Activated CD4-positive, alpha-beta T cell treated with anti-CD3 and anti-CD28 coated beads for 24 hours (primary cell): ENCODE measurements around the gene UBE3C.
"Not testable (repeated sequence)": the region's sequence is repeated elsewhere in the genome, so short reads cannot be mapped to it uniquely, and the experiment has no call there.

Source experiments
- DNase-seq, 2 donors: peaks; one replicate each; pipeline ENCODE4 v3.0.0-alpha.2; 2020; ENCODE audit warnings: low read depth in 2 of 2

Gene UBE3C

GRCh38 chr7:157138424-157139110, at the start of gene UBE3C:
Gene UBE3C (plus strand): TSS chr7:157138926. CDS start chr7:157139273, 347 bp downstream.
- peak; percentile 83 to 86 for DNase-seq

GRCh38 chr7:157089100-157089610, 49.6 kb upstream of the UBE3C start:
- no peak for DNase-seq

GRCh38 chr7:157090485-157091165, 48.1 kb upstream of the UBE3C start:
- DNase-seq: no peak

DNA sequence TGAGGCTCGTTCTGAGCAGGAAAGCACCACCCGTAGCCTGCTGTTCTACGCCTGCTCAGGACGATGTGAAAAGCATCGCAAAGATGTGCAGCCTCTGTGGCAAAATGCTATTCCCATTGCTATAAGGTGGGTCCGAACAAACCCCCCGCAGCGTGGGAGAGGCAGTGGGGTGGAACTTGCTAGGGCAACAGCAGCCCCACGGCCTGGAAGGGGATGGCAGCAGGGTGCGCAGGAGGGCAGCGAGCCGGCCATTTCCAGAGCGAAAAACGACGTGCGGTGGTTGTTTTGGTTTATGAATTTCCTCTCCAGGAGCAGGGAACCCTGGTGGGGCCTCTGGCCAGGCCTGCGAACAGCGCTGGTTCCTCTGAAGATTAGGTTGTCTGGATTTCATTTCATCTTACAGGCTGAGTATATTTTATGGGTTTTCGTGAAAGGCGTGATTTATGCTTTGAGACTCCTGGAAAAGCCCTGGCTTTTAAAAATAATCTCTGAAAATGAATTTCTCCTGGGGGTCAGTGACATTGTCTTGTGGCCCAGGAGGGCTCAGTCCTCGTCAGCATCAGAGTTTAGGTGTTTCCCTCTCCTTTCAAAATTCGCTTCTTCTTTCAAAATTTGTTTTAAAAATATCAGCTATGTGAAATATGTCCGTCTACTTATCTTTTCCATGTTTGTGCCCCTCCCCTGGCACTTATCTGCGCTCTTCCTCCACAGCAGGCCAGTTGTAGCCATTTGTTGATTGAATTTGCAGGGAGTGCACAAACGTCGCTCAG, 42.3 kb upstream of the UBE3C start:
- no peak for DNase-seq

DNA sequence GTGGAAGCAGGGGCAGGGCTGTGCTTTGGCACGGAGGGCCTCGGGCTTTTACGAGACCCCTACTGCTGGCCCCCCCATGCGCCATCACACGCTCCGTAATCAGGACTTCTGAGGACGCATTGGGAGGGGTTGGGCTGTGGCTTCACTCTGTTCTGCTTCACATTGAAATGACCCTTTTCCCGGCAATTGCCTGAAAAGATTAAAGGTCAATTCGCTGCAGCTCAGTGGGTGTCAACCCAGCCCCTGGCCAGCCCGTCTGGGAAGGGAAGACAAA, 41.7 kb upstream of the UBE3C start:
- DNase-seq: no peak

GRCh38 chr7:157097569-157097968, 41.2 kb upstream of the UBE3C start:
- DNase-seq: no peak

GRCh38 chr7:157100005-157100404, 38.7 kb upstream of the UBE3C start:
- DNase-seq: not testable (repeated sequence)

- not testable (repeated sequence) for DNase-seq
Observed at GRCh38 chr7:157103641-157104040, 35.1 kb upstream of the UBE3C start.

DNA sequence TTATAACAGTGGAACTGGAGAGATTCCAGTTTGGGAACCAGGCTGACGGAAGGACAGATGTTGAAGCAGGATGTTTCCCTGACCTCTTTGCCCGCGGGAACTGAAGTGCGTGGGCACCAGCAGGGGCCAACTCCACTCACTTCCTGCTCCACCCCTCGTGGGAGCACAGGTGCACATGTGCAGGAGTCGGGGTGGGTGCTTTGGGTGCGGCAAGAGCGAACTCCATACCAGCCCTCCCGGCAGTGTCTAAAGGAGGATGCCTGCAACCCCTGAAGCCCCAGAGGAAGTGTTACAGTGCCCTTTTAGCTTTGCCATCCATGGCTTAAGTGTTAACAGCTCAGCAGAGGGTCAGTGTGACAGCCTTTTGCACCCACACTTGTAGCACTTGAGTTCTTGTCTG, 27.4 kb upstream of the UBE3C start:
- DNase-seq: no peak

DNA sequence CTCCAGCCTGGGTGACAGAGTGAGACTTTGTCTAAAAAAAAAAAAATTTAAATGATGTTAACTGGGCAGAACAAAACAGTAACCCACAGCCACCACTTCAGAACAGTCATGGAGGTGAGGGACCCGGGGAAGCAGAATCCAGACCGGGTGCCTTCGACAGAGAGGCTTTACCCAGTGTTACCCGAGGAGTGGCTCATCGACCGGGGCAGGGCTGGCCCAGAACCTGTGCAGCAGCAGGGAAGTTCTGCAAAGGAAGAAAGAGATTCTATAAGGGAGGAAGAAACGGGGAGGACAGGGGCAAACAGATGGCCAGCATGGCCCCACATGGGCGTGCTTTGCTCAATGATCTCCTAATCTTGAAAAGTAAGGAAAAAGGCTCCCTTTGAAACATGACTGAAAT, 26.0 kb upstream of the UBE3C start:
- no peak for DNase-seq

DNA sequence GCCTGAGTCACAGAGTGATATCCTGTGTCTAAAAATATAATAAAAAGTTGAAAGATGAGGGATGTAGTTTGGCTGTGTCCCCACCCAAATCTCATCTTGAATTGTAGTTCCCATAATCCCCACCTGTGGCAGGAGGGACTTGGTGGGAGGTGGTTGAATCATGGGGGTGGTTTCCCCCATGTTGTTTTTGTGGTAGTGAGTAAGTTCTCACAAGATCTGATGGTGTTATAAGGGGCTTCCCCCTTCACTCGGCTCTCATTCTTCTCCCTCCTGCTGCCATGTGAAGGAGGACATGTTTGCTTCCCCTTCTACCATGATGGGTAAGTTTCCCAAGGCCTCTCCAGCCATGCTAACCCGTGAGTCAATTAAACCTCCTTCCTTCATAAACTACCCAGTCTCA, 25.1 kb upstream of the UBE3C start:
- DNase-seq: no peak

- no peak for DNase-seq
Observed at GRCh38 chr7:157116762-157117161, 22.0 kb upstream of the UBE3C start.

DNA sequence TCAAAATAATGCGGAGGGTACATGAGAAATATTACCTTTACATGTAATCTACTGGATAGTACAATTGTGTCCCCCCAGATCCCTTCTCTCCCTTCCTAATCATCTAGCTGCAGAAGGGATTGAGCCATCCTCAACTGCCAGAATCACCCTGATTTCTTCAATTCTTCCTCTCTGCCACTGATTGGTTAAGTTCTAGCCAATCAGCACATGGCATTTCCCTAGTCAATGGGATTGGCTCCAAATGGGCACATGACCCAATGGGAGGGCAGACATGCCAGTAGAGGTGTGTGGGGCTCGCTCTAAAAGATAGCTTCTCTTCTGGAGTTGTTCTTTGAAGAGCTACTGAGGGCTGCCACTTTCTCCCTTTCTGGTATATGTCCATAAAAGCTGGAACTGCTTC, 20.9 kb upstream of the UBE3C start:
- DNase-seq: no peak

DNA sequence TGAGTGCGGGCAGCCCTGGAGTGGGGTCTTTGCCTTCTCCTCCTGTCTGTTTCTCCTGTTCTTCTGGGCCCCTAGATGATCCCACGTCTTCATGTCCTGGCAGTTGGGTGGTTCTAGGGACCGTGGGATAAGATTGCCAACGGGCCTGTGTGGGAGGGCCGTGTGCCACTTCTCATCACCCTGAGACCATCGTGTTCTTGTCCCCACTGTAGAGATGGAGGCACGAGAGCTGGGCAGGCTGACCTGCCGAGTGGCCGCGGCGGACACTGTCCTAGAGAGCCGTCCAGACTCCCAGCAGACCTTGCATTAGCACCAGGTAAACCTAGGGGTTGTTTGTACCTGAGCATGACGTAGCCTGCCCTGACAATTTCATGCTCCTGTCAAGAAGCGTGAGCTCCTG, 18.5 kb upstream of the UBE3C start:
- no peak for DNase-seq

DNA sequence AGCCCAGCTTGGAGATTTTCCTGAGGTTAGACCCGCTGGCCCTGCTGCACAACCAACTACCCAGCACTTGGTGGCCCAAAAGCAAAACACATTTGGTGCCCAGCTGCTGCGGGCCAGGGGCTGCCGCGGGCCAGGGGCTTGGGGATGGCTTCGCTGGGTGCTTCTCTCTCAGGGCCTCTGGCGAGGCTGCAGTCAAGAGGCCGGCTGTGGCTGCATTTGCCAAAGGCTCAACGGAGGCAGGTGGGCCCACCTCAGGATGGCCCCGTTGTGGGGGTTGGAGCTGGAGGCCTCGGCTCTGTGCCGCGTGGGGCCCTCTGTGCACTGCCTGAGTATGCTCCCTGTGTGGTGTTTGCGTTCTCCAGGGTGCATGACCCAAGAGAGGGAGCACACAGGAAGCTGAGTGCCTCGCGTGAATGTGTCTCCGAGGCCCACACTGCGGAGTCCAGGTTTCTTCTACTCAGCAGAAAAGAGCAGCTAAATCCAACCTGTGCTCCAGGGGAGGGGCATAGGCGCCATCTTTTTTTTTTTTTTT, 17.5 kb upstream of the UBE3C start:
- DNase-seq: no peak

GRCh38 chr7:157122800-157123495, 15.8 kb upstream of the UBE3C start:
- no peak for DNase-seq

DNA sequence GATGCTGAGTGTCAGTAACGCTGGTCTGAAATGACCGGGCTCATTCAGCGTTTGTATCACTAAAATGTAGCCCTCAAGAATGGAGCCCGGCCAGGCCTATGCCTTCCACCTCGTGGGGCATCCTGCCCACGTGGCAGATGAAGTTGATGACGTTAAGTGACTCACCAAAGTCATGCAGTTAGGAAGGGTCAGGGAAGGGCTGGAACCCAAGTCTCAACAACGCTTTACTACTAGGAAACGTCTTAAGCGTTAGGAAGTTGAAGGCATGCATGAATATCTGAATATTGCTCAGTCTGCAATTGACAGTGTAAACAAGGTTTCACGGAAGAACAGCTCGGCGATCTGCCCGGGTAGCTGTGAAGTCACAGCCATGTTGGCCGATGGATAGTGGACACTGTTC, 14.0 kb upstream of the UBE3C start:
- DNase-seq: no peak

- no peak for DNase-seq
Observed at GRCh38 chr7:157125376-157126223, 13.1 kb upstream of the UBE3C start.

DNA sequence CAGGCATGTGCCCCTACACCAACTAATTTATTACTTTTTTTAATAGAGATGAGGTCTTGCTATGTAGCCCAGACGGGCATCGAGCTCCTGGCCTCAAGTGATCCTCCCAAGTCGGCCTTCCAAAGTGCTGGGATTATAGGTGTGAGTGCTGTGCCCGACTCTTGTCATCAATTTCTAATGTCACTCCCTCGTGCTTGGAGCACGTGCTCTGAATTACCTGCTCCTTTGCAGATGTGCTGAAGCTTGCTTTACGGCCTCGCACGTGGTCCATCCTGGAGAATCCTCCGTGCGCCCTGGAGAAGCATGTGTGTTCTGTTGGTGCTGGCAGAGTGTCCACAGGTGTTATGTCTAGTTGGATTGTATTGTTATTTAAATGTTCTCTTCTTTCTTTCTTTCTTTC, 11.8 kb upstream of the UBE3C start:
- no peak for DNase-seq

DNA sequence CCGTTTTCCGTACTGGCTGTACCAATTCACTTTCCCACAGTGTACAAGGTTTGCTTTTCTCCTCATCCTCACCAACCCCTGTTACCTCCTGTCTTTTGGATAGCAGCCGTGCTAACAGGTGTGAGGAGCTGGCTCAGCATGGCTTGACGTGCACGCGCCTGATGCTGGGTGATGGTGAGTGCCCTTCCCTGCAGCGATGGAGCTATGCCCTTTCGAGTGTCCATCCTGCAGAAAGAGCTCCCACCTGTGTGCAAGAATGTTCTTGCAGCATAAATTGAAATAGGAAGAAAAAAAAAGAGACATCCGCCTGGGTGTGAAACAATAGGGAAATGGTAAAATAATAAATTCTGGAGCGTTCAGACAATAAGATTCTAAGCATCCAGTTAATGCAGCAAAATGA, 9.5 kb upstream of the UBE3C start:
- no peak for DNase-seq

GRCh38 chr7:157129907-157130460, 8.7 kb upstream of the UBE3C start:
- DNase-seq: no peak
